SK-N-SH treated with all-trans-retinoic acid at 6 μM for 48 hours (cell line): ENCODE measurements around the gene CCDC93.

Experiments
- ATAC-seq: fragments of 200-7000 bp; cut with Tn5 transposase; 3 replicates; pipeline ENCODE4 v1.9.1; 2020; ENCODE audit warnings: mild to moderate bottlenecking, moderate library complexity
- ARNTL ChIP-seq: fragments of 450-650 bp; formaldehyde crosslinking; IDR thresholded peaks from 2 replicates; pipeline ENCODE4 v1.5.0; 2020; ENCODE audit warnings: low read depth, mild to moderate bottlenecking, moderate library complexity, borderline replicate concordance
- BACH2 ChIP-seq: fragments of 250-450 bp; sonication (Bioruptor Pico); IDR thresholded peaks from 2 replicates; pipeline ENCODE4 v1.9.0; 2021; ENCODE audit warnings: mild to moderate bottlenecking, borderline replicate concordance
- CREB5 ChIP-seq: fragments of 250-450 bp; sonication (Bioruptor Pico); IDR thresholded peaks from 2 replicates; pipeline ENCODE4 v1.5.1; 2020; ENCODE audit warnings: low read depth, mild to moderate bottlenecking, moderate library complexity
- CSDC2 ChIP-seq: fragments of 250-450 bp; sonication (Bioruptor Pico); IDR thresholded peaks from 2 replicates; pipeline ENCODE4 v1.5.0; 2020; ENCODE audit warnings: mild to moderate bottlenecking, moderate library complexity
- ESRRG ChIP-seq: fragments of 250-450 bp; sonication (Bioruptor Pico); IDR thresholded peaks from 2 replicates; pipeline ENCODE4 v1.6.1; 2021; ENCODE audit warnings: mild to moderate bottlenecking
- GLIS3 ChIP-seq: fragments of 250-450 bp; sonication (Bioruptor Pico); IDR thresholded peaks from 2 replicates; pipeline ENCODE4 v1.5.0; 2020; ENCODE audit warnings: mild to moderate bottlenecking, moderate library complexity
- ISL1 ChIP-seq: fragments of 250-450 bp; sonication (Bioruptor Pico); IDR thresholded peaks from 2 replicates; pipeline ENCODE4 v2.1.2; 2022; ENCODE audit warnings: mild to moderate bottlenecking, moderate library complexity
- OSR1 ChIP-seq: fragments of 250-450 bp; sonication (Bioruptor Pico); IDR thresholded peaks from 2 replicates; pipeline ENCODE4 v1.8.0; 2022; ENCODE audit warnings: moderate library complexity, mild to moderate bottlenecking, inconsistent platforms
- PATZ1 ChIP-seq: fragments of 250-450 bp; sonication (Bioruptor Pico); IDR thresholded peaks from 2 replicates; pipeline ENCODE4 v1.8.0; 2020; ENCODE audit warnings: mild to moderate bottlenecking, moderate library complexity, borderline replicate concordance
- PPARA ChIP-seq: fragments of 250-450 bp; sonication (Bioruptor Pico); IDR thresholded peaks from 2 replicates; pipeline ENCODE4 v1.5.0; 2020; ENCODE audit warnings: mild to moderate bottlenecking, borderline replicate concordance
- RARB ChIP-seq: fragments of 250-450 bp; sonication (Bioruptor Pico); IDR thresholded peaks from 2 replicates; pipeline ENCODE4 v1.8.0; 2021; ENCODE audit warnings: mild to moderate bottlenecking, moderate library complexity
- SNAI2 ChIP-seq: fragments of 250-450 bp; sonication (Bioruptor Pico); IDR thresholded peaks from 2 replicates; pipeline ENCODE4 v1.5.0; 2020; ENCODE audit warnings: mild to moderate bottlenecking, moderate library complexity
- TCF4 ChIP-seq: fragments of 250-450 bp; sonication (Bioruptor Pico); IDR thresholded peaks from 2 replicates; pipeline ENCODE4 v1.8.0; 2021; ENCODE audit warnings: mild to moderate bottlenecking, moderate library complexity, borderline replicate concordance
- TOX ChIP-seq: fragments of 250-450 bp; sonication (Bioruptor Pico); IDR thresholded peaks from 2 replicates; pipeline ENCODE4 v1.8.0; 2021; ENCODE audit warnings: mild to moderate bottlenecking, moderate library complexity, borderline replicate concordance
- ZC3H10 ChIP-seq: fragments of 250-450 bp; sonication (Bioruptor Pico); IDR thresholded peaks from 2 replicates; pipeline ENCODE4 v1.5.1; 2021; ENCODE audit warnings: mild to moderate bottlenecking, moderate library complexity
- ZFP3 ChIP-seq: fragments of 250-450 bp; sonication (Bioruptor Pico); IDR thresholded peaks from 2 replicates; pipeline ENCODE4 v1.5.0; 2020; ENCODE audit warnings: mild to moderate bottlenecking, moderate library complexity
- ZFP30 ChIP-seq: fragments of 450-650 bp; formaldehyde crosslinking; IDR thresholded peaks from 2 replicates; pipeline ENCODE4 v1.5.0; 2022; ENCODE audit warnings: mild to moderate bottlenecking, moderate library complexity
- ZNF565 ChIP-seq: fragments of 450-650 bp; formaldehyde crosslinking; conservative IDR thresholded peaks from 2 replicates; pipeline ENCODE4 v1.5.0; 2020; ENCODE audit warnings: low read depth, mild to moderate bottlenecking, moderate library complexity
- ZNF70 ChIP-seq: fragments of 450-650 bp; formaldehyde crosslinking; IDR thresholded peaks from 2 replicates; pipeline ENCODE4 v1.5.0; 2020; ENCODE audit warnings: mild to moderate bottlenecking, moderate library complexity
- ZNF8 ChIP-seq: fragments of 450-650 bp; formaldehyde crosslinking; IDR thresholded peaks from 2 replicates; pipeline ENCODE4 v1.5.0; 2020; ENCODE audit warnings: mild to moderate bottlenecking, moderate library complexity
- TF ChIP-seq, protein P1 (sequence below): fragments of 250-450 bp; sonication (Bioruptor Pico); IDR thresholded peaks from 2 replicates; pipeline ENCODE4 v1.8.0; 2021; ENCODE audit warnings: low read depth, mild to moderate bottlenecking, moderate library complexity, borderline replicate concordance
- TF ChIP-seq, protein P2 (sequence below): fragments of 250-450 bp; sonication (Bioruptor Pico); IDR thresholded peaks from 2 replicates; pipeline ENCODE4 v1.5.0; 2020; ENCODE audit warnings: mild to moderate bottlenecking, moderate library complexity

Gene CCDC93

GRCh38 chr2:118053681-118054080 is 39.8 kb upstream of the CCDC93 start:
- no peak for ATAC-seq
- no peak for TF ChIP-seq SNAI2 (CRISPR knock-in tag)
- no peak for TF ChIP-seq ZNF565
- TF ChIP-seq, protein P1, sequence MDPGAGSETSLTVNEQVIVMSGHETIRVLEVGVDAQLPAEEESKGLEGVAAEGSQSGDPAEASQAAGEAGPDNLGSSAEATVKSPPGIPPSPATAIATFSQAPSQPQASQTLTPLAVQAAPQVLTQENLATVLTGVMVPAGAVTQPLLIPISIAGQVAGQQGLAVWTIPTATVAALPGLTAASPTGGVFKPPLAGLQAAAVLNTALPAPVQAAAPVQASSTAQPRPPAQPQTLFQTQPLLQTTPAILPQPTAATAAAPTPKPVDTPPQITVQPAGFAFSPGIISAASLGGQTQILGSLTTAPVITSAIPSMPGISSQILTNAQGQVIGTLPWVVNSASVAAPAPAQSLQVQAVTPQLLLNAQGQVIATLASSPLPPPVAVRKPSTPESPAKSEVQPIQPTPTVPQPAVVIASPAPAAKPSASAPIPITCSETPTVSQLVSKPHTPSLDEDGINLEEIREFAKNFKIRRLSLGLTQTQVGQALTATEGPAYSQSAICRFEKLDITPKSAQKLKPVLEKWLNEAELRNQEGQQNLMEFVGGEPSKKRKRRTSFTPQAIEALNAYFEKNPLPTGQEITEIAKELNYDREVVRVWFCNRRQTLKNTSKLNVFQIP (CRISPR knock-in tag) = no peak
- no peak for TF ChIP-seq ZNF8 (CRISPR knock-in tag)
- TF ChIP-seq ZNF70 (CRISPR knock-in tag) = no peak
- TF ChIP-seq ESRRG (CRISPR knock-in tag) = no peak
- no peak for TF ChIP-seq CSDC2 (CRISPR knock-in tag)
- TF ChIP-seq TCF4 = no peak
- no peak for TF ChIP-seq RARB
- TF ChIP-seq TOX (CRISPR knock-in tag) = no peak
- TF ChIP-seq ZC3H10 = no peak
- no peak for TF ChIP-seq CREB5 (CRISPR knock-in tag)
- TF ChIP-seq, protein P2, sequence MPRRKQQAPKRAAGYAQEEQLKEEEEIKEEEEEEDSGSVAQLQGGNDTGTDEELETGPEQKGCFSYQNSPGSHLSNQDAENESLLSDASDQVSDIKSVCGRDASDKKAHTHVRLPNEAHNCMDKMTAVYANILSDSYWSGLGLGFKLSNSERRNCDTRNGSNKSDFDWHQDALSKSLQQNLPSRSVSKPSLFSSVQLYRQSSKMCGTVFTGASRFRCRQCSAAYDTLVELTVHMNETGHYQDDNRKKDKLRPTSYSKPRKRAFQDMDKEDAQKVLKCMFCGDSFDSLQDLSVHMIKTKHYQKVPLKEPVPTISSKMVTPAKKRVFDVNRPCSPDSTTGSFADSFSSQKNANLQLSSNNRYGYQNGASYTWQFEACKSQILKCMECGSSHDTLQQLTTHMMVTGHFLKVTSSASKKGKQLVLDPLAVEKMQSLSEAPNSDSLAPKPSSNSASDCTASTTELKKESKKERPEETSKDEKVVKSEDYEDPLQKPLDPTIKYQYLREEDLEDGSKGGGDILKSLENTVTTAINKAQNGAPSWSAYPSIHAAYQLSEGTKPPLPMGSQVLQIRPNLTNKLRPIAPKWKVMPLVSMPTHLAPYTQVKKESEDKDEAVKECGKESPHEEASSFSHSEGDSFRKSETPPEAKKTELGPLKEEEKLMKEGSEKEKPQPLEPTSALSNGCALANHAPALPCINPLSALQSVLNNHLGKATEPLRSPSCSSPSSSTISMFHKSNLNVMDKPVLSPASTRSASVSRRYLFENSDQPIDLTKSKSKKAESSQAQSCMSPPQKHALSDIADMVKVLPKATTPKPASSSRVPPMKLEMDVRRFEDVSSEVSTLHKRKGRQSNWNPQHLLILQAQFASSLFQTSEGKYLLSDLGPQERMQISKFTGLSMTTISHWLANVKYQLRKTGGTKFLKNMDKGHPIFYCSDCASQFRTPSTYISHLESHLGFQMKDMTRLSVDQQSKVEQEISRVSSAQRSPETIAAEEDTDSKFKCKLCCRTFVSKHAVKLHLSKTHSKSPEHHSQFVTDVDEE (CRISPR knock-in tag) = no peak
- TF ChIP-seq ISL1 (CRISPR knock-in tag) = no peak
- TF ChIP-seq PPARA = no peak
- TF ChIP-seq ZFP30 (CRISPR knock-in tag) = no peak

DNA sequence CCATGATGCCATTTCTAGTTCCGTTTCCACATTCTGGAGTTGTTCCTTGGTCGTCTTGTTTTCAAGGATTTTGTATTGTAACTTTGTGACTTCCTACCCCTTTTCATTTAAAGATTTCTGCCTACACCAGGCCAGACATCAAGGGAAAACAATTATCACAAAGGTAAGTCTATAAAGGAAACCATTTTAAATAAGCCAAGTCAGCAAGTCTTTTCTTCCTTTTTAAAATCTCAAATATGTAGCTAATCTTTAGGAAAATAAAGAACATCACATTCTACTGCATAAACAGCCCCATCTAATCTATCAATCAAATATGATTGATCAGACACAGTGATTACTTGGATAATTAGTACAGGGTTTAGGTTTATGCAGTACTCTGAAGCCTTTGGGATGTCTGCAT is 38.6 kb upstream of the CCDC93 start:
- TF ChIP-seq ZNF565 (no peak), ZFP3 (CRISPR knock-in tag) (no peak), RARB (no peak), ISL1 (CRISPR knock-in tag) (no peak), CSDC2 (CRISPR knock-in tag) (no peak), PPARA (no peak), ZNF70 (CRISPR knock-in tag) (no peak), BACH2 (CRISPR knock-in tag) (no peak), ZC3H10 (no peak), ZNF8 (CRISPR knock-in tag) (no peak), GLIS3 (CRISPR knock-in tag) (no peak), PATZ1 (CRISPR knock-in tag) (no peak), SNAI2 (CRISPR knock-in tag) (no peak), ESRRG (CRISPR knock-in tag) (no peak), TCF4 (no peak), ZFP30 (CRISPR knock-in tag) (no peak), ARNTL (CRISPR knock-in tag) (no peak)
- ATAC-seq = no peak

DNA sequence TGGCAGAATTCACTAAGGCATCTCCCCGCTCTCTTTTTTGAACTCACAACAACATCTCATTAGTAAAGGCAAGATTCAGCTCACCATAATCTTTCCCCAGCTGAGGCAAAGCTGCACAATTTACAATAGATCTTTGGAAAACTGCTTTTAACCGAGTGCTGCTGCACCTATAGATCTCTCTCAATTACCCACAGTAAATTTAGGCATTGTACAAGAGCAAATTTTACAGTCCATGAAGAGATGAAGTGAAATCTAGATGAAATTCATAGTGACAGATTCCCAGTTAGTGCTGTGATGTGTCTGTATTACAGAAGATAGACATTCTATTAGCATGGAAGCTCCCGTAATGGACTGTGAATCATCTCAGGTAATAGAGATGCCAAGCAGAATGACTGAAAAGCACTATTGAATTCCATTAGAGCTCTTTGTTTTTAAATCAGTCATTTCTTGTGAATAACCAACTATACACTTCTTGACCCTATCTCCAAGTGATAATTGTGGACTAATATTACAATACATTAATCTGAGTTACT is 38.0 kb upstream of the CCDC93 start:
- TF ChIP-seq ESRRG (CRISPR knock-in tag) (no peak), ISL1 (CRISPR knock-in tag) (peak; percentile 49), ZNF70 (CRISPR knock-in tag) (no peak), OSR1 (CRISPR knock-in tag) (no peak)
- no peak for ATAC-seq

- TF ChIP-seq CSDC2 (CRISPR knock-in tag) (no peak), PPARA (no peak), ZFP3 (CRISPR knock-in tag) (no peak), ZNF8 (CRISPR knock-in tag) (no peak)
- no peak for ATAC-seq
These were observed 37.1 kb upstream of the CCDC93 start for GRCh38 chr2:118050974-118051373.
